Measurements from ENCODE around the gene SRCAP.

The SRCAP gene

DNA sequence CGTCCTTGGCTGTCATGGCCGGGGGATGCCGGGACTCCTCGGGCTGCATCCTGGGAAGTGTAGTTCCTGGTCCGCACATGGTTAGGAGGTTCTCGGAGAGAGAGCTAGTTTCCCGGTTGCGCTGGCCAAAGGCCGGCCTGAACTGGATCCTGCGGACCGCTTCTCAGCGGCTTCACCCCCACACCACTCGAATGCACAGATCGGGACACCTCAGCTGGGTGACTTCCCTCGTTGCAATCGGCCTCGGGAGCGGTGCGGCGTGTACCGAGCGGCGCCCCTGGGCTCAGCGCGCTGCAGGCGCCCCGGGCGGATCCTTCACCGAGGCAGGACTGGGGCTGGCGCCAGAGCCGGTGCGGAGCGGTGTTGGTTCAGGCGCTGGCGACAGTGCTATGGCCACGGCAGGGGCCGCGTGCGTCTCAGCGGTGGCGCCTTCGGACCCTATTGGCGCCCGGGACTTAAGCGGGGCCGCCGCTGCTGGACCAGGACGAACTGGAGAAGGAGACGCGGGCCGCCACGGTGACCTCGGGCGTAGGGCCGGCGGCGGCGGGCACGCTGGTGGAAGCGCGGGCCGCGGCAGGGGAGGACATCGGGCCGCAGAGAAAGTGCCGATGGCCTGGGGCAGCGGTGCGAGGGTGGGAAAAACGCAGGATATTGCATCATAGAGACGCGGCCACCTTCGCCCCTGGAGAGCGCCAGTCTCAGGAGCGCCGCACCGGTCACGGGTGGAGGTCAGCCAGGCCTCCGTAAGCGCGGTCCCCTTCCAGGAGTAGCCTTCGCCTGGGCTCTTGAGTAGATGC lies 76.6 kb downstream of the SRCAP start:
- peak; percentile 98 for DNase-seq (ENCODE audit: low spot score)

DNA sequence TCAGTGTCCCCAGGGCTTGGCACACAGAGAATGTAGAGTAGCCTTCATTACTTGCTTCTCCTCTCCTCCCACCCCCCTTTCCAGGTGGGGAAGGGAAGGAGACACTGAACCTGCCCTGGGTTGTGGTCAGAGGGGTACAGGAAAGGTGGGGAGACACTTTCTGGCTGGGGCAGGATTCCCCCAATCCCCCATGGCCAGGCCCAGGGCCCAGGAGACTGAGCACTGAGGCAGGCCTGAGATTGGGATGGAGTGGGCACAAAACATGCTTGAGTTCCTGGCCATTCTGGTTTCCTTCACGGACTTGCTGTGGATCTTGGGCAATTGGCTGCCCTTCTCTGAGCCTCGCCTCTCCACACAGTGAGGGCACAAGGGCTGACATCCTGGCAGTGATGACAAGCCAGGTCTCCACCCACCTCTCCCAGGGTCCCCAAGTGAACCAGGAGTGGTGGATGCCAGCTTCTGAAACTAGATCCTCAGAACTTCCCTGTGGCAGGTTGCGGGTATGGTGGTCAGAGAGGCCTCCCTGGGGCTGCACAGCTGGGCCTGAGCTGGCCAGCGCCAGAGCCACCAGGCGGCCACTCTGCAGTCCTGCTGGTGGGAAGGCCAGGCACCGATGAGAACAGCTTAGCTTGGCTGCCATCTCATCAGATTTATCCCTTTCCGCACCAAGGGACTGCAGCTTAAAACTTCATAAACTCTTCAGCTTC lies 78.8 kb downstream of the SRCAP start:
- DNase-seq (ENCODE audit: low spot score), result no peak

DNA sequence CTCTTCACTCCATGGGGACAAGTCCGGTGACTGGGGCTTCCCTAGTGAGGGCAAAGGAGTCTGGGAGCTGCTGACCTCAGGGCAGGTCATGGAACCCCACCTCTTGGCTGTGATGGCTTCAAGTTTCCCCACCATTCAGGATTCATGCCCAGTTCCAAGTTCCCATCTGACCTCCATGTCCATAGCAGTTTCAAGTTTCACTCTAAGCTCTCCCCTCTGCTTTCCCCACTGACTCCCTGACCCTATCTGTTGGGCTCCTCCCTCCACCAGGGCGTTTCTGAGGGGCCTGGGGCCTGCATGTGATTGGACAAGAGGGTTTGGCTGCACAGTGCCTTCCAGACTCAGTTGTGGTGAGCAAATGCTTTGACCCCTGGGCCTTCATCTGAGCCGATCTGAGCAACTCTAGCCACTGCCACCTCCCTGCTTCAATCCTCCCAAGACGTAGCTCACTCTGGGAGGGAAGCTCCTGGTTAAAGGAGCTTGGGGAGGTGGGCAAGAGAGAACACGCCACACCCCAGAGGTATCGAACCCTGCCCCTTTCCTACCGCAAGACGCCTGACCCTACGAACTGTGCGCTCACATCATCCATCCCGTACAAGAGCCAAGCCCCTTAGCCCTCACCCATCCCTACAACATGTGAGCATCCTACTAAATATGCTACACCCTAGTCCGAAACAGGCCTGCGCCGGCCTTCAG lies 79.7 kb downstream of the SRCAP start:
- DNase-seq (ENCODE audit: low spot score), result no peak

DNA sequence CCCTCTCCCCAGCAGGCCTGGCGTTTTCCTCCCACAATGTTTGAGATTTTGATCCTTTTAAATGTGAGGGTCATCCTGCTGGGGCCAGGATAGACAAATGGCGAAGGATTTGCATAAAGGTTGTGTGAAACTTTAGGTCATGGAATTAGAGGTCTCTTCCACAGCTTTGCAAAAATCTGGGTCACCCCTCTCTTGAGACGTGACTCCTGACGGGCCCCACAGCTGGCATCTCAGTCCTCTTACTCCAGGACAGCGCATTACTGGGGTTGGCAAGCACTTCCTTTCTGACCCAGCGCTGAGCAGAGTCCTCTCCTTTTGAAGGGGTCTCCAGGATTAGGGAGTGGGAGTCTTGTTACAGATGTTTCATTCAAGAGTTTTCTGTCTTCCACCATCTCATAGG lies 80.6 kb downstream of the SRCAP start:
- DNase-seq (ENCODE audit: low spot score), result no peak

DNA sequence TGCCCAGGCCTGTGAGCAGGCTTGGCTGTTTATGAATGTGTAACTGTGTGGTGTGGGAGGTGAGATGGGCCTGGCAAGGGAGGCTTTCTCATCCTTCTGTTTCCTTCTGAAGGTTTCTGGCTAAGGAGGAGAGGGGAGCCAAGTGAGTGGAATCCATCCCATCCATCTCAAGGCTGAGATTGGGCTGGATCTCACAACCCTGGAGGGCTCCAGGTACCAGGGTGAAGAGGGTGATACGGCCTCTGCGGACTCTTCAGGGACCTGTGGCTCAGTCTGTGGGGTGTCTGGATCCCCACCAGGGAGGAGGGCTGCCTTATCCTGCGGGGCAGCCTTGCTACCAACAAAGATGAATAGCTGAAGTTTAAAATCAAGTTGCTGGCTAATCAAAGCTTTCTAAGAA lies 81.0 kb downstream of the SRCAP start:
- DNase-seq (ENCODE audit: low spot score), result no peak

DNA sequence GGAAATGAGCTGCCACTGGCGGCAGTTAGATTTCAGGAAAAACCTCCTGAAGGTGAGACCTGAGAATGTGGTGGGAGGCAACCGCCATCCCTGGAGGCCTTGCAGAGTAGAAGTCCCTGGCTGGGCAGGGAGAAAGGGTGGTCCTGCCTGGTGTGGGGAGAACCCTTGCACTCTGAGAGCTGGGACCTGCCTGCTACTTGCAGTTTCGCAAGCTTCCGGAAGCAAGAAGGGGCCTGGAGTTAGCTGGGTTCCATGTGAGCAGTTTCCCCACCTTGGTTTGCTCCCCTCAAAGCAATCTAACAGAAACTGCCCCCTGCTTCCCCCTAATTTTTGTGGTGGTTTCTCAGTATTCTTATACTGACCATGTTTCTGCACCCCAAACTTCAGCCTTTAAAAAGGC lies 81.6 kb downstream of the SRCAP start:
- no peak for DNase-seq (ENCODE audit: low spot score)

DNA sequence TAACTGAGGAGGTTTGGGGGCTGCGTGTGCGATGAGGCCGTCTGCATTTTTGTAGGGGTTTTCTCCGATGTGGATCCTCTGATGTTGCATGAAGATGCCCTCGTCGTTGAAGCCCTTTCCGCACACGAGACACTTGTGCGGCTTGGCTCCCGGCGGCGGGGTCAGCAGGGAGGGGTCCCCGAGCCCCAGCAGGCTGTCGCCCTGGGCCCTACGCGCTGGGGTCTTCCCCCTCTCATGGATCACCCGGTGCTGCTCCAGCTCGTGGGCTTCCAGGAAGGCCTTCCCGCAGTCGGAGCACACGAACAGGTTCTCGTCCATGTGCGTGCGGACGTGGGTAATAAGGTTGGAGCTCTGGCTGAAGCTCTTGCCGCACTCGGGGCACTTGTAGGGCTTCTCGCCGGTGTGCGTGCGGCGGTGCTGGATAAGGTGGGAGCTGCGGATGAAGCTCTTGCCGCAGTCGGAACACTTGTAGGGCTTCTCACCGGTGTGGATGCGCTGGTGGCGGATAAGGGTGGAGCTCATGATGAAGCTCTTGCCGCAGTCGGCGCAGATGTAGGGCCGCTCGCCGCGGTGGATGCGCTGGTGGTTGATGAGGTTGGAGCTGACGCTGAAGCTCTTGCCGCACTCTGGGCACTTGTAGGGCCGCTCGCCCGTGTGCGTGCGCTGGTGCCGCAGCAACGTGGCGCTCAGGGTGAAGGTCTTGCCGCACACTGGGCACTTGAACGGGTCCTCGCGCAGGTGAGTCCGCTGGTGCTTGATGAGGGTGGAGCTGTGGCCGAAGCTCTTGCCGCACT lies 83.7 kb downstream of the SRCAP start:
- no peak for DNase-seq (ENCODE audit: low spot score)

DNA sequence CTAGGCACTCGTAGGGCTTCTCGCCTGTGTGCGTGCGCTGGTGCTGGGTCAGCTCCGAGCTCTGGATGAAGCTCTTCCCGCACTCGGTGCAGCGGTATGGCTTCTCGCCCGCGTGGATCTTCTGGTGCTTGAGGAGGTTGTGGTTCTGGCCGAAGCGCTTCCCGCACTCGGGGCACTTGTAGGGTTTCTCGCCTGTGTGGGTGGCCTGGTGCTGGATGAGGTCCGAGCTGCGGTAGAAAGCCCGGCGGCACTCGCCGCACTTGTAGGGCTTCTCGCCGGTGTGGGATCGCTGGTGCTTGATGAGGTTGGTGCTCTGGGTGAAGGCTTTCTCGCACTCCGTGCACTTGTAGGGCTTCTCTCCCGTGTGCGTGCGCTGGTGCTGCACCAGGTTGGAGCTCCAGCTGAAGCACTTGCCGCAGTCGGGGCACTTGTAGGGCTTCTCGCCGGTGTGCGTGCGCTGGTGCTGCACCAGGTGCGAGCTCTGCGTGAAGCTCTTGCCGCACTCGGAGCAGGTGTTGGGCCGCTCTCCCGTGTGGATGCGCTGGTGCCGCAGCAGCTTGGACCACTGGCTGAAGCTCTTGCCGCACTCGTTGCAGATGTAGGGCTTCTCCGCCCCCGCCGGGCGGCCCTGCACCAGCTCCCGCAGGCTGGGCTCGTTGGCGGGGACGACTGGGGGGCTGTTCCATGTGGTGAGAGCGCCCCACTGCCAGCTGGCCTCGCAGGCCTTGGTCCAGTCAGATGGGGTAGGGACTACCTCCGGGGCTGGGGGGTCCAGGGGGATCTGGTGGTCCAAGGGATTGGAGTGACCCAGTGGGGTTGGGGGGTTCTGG lies 84.5 kb downstream of the SRCAP start:
- no peak for DNase-seq (ENCODE audit: low spot score)

DNA sequence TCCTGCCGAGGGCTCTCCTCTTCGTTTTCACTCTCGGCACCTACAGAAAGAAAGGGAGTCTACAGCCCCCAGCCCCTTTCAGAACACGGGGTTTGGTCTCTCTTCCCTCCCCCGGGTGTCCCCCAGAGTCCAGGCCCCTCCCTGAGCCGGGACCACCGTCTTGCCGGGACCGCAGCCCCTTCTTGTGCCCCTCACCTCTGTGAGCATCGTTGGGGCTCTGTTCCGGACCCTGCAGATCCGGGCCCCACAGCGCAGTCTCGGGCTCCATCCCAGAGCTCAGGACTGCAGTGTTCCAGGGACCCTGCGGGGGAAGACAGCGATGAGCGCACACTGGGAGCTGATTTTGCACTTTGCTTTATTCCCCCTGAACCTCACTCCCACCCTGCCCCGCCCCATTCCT lies 85.2 kb downstream of the SRCAP start:
- no peak for DNase-seq (ENCODE audit: low spot score)

DNA sequence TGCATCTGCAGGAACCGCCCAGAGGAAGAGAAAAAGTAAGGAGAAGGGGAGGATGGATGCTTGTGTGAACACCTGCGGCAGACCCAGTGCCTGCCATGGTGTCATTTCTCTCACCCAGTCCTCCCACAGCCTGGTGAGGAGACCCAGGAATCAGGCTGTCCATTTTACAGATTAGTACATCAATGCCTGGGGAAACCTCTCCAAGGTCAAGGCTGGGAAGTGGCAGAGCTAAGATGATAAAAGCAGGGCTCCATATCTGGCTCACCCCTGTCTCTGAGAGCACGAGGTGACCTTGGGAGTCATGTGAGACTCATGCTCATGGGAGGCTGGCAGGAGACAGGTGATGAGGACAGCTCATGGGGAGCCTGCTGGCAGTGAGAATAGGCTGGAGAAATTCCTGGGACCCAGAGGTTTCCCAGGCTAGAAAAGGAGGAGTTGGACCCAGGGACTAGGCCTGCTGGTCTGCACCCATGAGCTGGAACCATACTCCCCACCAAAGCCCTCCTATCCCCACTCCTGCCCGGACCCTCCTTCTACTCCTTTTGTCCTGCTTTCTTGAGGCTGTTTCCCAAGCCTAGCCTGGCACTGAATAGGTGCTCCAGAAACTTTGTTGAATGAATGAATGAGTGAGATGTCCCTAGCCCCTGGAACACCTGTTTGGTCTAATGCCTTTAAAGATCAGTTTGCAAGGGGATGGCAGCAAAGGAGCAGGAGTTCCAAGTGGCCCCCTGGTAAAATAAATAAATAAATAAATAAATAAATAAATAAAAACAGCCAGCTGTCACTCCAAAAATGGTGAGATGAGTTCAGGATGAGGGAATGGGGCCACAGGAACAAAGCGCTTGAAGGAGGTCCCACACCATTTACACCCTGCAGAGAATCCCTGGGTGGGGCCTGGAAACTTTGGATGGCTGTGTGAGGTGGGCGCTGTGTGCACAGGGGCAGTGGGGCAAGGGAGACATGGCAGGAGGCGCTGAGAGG lies 86.4 kb downstream of the SRCAP start:
- no peak for DNase-seq (ENCODE audit: low spot score)

DNA sequence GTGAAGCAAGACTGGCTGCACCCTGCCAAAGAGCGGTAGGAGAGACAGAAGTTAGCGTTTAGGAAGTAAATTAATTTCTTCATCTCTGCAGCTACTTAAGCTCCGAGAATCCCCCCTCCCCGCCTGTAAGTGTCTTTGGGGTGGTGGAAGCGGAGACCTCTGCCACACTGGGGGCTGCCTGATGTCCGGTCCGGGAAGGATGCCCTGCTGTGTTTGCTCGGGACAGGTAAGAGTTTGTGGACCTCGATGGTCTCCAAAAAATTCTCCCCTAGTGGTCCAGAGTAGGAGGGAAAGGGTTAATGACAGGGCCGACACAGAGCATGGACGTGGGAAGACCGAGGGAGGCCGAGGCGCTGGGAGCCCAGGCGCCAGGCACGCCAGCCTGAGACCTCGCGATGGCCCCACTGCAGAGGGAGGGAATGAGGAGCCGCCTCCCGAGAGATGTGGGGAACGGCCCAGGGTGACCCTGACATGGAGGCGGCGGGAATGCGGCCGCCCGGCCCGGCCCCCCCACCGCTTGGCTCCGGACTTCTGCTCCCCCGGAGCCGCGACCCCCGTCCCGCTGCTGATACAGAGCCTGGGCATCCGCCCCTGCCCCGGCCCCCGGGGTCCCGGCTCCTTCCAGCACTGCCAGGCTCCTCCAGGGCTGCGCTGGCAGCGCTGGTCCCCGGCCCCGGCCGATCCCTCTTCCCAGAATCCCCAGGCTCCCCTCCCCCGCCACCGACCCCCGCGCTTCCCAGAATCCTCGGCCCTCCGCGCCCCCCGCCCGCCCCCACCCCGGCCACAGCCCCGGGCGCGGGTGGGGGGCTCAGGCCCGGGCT lies 87.4 kb downstream of the SRCAP start:
- DNase-seq (ENCODE audit: low spot score), result peak; percentile 95

DNA sequence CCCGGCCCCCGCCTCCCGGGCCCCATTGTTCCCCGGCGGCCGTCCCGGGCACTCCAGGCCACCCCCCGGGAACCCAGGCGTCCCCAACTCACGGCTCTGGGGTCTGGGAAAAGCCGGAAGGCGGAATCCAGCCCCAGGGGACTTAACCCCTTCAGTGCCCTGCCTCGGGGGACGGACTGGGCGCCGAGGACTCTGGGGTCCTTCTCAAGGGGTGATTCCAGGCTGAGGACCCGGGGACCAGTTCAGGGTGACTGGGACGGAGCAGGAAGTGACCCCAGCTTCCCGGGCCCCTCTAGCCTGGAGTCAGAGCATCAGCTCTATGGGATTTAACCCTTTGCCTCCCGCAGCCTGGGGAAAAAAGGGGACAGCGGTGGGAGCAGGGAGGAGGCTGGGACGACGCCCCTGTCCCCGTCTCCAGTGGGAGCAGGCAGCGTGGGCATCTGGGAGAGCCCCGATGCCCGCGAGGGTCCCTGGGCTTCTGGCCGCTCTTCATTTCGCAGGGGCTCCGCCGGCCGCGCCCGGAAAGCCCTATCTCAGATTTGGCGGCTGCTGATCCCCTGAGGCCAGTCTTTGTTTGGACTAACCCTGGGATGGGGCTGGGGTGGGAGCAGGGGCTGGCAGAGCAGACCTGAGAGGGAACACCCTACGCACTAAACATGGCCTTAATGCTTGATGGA lies 88.1 kb downstream of the SRCAP start, which contains the start of gene ZNF629:
Gene ZNF629 (minus strand): TSS at position 270 of the 677 bp plus-strand sequence. CDS start 2,723 bp downstream, outside the sequence.
- DNase-seq (ENCODE audit: low spot score), result peak; percentile 93

DNA sequence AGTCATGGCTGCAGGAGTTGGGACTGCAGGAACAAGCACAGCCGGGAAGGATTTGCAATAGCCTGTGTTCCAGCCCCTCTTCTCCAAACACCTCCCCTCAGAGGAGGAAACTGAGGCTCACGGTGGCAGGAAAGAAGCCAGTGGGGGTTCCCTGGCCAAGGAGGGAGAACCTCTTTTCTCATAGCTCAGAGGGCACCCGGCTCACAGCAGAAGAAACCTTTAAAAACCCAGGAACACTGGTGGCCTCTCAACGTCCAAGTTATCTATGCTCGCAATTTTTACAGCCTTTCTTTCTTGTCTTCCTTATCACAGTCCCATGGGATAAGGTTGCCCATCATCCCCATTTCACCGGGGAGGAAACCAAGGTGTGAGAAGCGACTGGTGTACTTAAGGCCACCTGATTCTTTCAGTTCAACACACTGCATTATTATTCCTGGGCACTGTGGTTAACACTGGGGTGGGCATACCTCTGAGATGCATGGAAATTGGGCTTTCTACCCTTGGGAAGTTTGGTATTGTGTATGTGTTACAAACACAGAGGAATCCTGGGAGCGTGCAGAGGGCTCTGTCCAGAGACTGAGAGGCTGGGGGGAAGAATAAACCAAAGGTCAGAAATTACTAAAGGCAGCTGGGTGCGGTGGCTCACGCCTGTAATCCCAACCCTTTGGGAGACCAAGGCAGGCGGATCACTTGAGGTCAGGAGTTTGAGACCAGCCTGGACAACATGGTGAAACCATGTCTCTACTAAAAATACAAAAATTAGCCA lies 88.8 kb downstream of the SRCAP start:
- DNase-seq (ENCODE audit: low spot score), result no peak

Data from hepatic stellate cell (primary cell).